DND-41 (cell line): ENCODE results near the gene IFITM10.

Experiments used
- EZH2 ChIP-seq: IDR thresholded peaks from 3 replicates; pipeline ENCODE4 v1.6.1; 2012; ENCODE audit warnings: borderline replicate concordance, low read depth, mild to moderate bottlenecking, moderate library complexity, low read length, inconsistent platforms; ENCODE audit not compliant: severe bottlenecking
- TF ChIP-seq, protein P1 (sequence below): IDR thresholded peaks from 2 replicates; pipeline ENCODE4 v1.5.1; 2012; ENCODE audit warnings: borderline replicate concordance, low read length, moderate library complexity, mild to moderate bottlenecking; ENCODE audit not compliant: poor library complexity, severe bottlenecking; ENCODE audit errors: extremely low read depth

DNA sequence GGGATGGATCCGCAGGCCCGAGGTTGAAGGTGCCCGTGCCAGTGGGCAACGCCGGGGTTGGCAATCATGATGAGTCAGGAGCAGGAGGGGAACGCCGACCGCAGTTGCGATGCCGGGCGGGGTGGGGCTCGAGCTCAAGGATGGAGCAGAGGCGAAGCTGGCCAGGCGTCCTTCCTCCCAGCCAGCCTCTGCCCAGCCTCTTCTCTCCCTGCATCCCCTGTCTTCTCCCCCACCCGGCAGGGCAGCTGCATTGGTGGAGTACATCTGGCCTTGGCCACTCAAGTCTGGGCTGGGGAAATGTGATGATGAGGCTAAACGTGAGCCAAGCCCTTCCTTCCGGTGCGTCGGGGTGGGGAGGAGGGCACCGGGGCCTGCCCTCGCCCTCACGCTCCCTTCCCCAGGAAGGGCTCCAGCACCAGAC, 3.9 kb downstream of the IFITM10 start:
- TF ChIP-seq, protein P1, sequence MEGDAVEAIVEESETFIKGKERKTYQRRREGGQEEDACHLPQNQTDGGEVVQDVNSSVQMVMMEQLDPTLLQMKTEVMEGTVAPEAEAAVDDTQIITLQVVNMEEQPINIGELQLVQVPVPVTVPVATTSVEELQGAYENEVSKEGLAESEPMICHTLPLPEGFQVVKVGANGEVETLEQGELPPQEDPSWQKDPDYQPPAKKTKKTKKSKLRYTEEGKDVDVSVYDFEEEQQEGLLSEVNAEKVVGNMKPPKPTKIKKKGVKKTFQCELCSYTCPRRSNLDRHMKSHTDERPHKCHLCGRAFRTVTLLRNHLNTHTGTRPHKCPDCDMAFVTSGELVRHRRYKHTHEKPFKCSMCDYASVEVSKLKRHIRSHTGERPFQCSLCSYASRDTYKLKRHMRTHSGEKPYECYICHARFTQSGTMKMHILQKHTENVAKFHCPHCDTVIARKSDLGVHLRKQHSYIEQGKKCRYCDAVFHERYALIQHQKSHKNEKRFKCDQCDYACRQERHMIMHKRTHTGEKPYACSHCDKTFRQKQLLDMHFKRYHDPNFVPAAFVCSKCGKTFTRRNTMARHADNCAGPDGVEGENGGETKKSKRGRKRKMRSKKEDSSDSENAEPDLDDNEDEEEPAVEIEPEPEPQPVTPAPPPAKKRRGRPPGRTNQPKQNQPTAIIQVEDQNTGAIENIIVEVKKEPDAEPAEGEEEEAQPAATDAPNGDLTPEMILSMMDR: no peak
- TF ChIP-seq EZH2: no peak
